Measurements from ENCODE around the gene ADAM12. TPM values are rescaled to one million over a fixed set of nuclear protein-coding genes. Genes with fewer than 3 reads are reported as not detected.

The ADAM12 gene
- total and polyA plus RNA-seq, 10 of the 15 experiments (the other 5 are each of a cell fraction or from before 2014, with no cell fraction given) = under 0.01 to 0.62 (median 0.04) TPM; not detected in 5

GRCh38 chr10:125990974-125991373 lies 397.3 kb downstream of the ADAM12 start:
- Histone ChIP-seq H3K79me2 (ENCODE audit: control insufficient read depth, insufficient read depth, low read length) (no peaks in the 10 kb centered on the region), H3K9me3 (replicated peaks; ENCODE audit: control insufficient read depth, insufficient read depth, low read length) (no peaks in the 10 kb centered on the region; the same call in 2 of the 3 replicates), H2AFZ (ENCODE audit: control insufficient read depth, low read depth, low read length) (no peak overlapping the region), H3K4me3 (no peak overlapping the region), H3K36me3 (ENCODE audit: control insufficient read depth in 2 of 2, insufficient read depth in 2 of 2, low read length in 1 of 2) (no peaks in the 10 kb centered on the region), H3K9ac (ENCODE audit: control insufficient read depth, insufficient read depth, low read length) (no peak overlapping the region), H3K4me2 (ENCODE audit: control insufficient read depth, insufficient read depth) (no peak overlapping the region), H3K27me3 (replicated peaks in 1 of 2; ENCODE audit: control insufficient read depth in 2 of 2, insufficient read depth in 2 of 2, low read length in 1 of 2) (no peaks in the 10 kb centered on the region), H3K4me1 (ENCODE audit: control insufficient read depth, insufficient read depth, low read length) (no peaks in the 10 kb centered on the region), H3K27ac (ENCODE audit: control insufficient read depth, insufficient read depth) (no peak overlapping the region), H4K20me1 (ENCODE audit: control insufficient read depth, insufficient read depth) (no peaks in the 10 kb centered on the region)
- ChIA-PET RAD21 (ENCODE audit: unreplicated experiment) (no interaction called here), POLR2A (no interaction called here), CTCF (interaction anchor here (1.0 kb wide), 1 partner anchor 190 kb away, joined by 3 read pairs; no protein-coding TSS in a partner anchor), SMC1A (ENCODE audit: uncharacterized antibody, unreplicated experiment) (interaction anchor here (0.9 kb wide), 1 partner anchor 9 kb away, joined by 6 read pairs; no protein-coding TSS in a partner anchor)
- no peak for DNase-seq (ENCODE audit: low read depth, low spot score)
- WGBS (ENCODE audit: insufficient coverage, insufficient replicate concordance, low lambda C conversion rate, missing lambda C conversion rate) = 50% methylated on average over 2 of the region's 2 CpGs
- no peak for FAIRE-seq
- no TSS peak for BruUV-seq (replicated peaks)
- intact Hi-C loops (cut with micrococcal nuclease; ENCODE audit: unreplicated experiment) = no loop called here
- ATAC-seq = no peak
- in situ Hi-C loops (cut with MboI) = no loop called here
- TF ChIP-seq USF2 (IDR thresholded peaks at IDR 0.05; ENCODE audit: borderline replicate concordance, low read depth, low read length) (no peak), TCF7 (IDR thresholded peaks at IDR 0.05; ENCODE audit: borderline replicate concordance) (no peak), BCLAF1 (IDR thresholded peaks at IDR 0.05) (no peak), CHD4 (IDR thresholded peaks at IDR 0.05) (no peak)

All from GM12878 (cell line).